Esophagus squamous epithelium (tissue), 5 donors: Measurements from ENCODE around the gene MCC. TPM values are rescaled to one million over a fixed set of nuclear protein-coding genes. Genes with fewer than 3 reads are reported as not detected.

Experiments
- DNase-seq: peaks from one replicate; lab custom pipeline; 2025; lab: John Stamatoyannopoulos, UW
- H3K27ac ChIP-seq, 4 donors: fragments of 200-600 bp; sonication (generic); one replicate each; pipeline ENCODE4 v1.5.1; 2016 to 2019; ENCODE audit warnings: mild to moderate bottlenecking in 1 of 4
- H3K27me3 ChIP-seq, 4 donors: fragments of 200-600 bp; sonication (generic); 1 replicate in 3 of 4; 2 replicates in 1 of 4; pipeline versions ENCODE4 v1.5.1 to v1.6.0; 2017 to 2021; ENCODE audit warnings: antibody characterized with exemption in 1 of 4
- H3K36me3 ChIP-seq, 3 donors: fragments of 200-600 bp; sonication (generic); one replicate each; pipeline ENCODE4 v1.5.1; 2016 to 2019
- H3K4me1 ChIP-seq, 3 donors: fragments of 200-600 bp; sonication (generic); one replicate each; pipeline ENCODE4 v1.5.1; 2017 to 2019
- H3K4me3 ChIP-seq, 4 donors: fragments of 200-600 bp; sonication (generic); 1 replicate in 3 of 4; 2 replicates in 1 of 4; pipeline ENCODE4 v1.5.1; 2016 to 2019; ENCODE audit warnings: mild to moderate bottlenecking in 2 of 4, moderate library complexity in 1 of 4
- H3K9me3 ChIP-seq, 3 donors: fragments of 200-600 bp; sonication (generic); one replicate each; pipeline ENCODE4 v1.5.1; 2016 to 2019
- POLR2A ChIP-seq, 4 donors: fragments of 450-650 bp; IDR thresholded peaks; one replicate each; pipeline ENCODE4 v1.6.1; 2017; ENCODE audit warnings: antibody characterized with exemption in 4 of 4, mild to moderate bottlenecking in 4 of 4, moderate library complexity in 3 of 4
- WGBS, 2 donors: methylation state at CpG; one replicate each; pipeline ENCODE4 v1.1.5; 2018; 5-methylcytosine and 5-hydroxymethylcytosine counted together
- intact Hi-C: fragments of 100-400 bp; cut with DNase I; formaldehyde crosslinking; loops from one replicate; pipeline ENCODE4 v1.15.0; 2022
- total RNA-seq, 4 donors: library from RNA; depleted of rRNA; stranded (reverse); fragments of >200 nt; gene quantifications; one replicate each; pipeline ENCODE4 v1.1.0, GENCODE V29; 2016
- TF ChIP-seq, protein P1 (sequence below), 6 experiments: fragments of 450-650 bp in 4 of 6; fragments of 200-600 bp in 2 of 6; sonication (generic) in 2 of 6; IDR thresholded peaks; one replicate each; pipeline ENCODE4 v1.5.1; 2016 to 2019; ENCODE audit warnings: antibody characterized with exemption in 6 of 6, mild to moderate bottlenecking in 4 of 6, moderate library complexity in 4 of 6
- donor health status: DM: yes; HTN: yes; CAD: no.

The MCC gene
- total RNA-seq, 4 donors from 2014 or later: 41.6 to 45.4 (median 43.4) TPM

DNA sequence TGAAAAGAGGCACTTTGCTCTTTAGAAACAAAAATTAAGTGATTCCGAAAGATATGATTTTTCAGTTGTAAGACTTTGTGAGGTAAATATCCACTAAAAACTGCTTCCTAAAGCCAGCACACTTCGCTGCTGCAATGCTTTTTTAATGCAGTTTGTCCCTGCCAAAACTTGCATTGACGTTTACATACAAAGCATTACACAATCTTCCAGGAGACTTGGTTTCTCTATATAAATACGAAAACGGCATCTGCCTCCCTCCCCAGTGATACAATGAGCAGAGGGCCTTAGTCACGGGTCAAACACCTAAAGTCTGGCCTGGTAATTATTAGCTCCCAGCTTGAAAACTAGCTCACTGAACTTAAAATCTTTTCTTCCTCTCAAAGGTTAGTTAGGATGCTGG, 224.2 kb downstream of the MCC start:
- TF ChIP-seq, protein P1, sequence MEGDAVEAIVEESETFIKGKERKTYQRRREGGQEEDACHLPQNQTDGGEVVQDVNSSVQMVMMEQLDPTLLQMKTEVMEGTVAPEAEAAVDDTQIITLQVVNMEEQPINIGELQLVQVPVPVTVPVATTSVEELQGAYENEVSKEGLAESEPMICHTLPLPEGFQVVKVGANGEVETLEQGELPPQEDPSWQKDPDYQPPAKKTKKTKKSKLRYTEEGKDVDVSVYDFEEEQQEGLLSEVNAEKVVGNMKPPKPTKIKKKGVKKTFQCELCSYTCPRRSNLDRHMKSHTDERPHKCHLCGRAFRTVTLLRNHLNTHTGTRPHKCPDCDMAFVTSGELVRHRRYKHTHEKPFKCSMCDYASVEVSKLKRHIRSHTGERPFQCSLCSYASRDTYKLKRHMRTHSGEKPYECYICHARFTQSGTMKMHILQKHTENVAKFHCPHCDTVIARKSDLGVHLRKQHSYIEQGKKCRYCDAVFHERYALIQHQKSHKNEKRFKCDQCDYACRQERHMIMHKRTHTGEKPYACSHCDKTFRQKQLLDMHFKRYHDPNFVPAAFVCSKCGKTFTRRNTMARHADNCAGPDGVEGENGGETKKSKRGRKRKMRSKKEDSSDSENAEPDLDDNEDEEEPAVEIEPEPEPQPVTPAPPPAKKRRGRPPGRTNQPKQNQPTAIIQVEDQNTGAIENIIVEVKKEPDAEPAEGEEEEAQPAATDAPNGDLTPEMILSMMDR (IDR thresholded peaks at IDR 0.05): no peak
- no peak for TF ChIP-seq POLR2A (IDR thresholded peaks at IDR 0.05)
- 35 to 50% methylated on average over 6 of the region's 6 CpGs for WGBS, 2 donors
- Histone ChIP-seq H3K9me3 (no peaks in the 10 kb centered on the region), H3K36me3 (no peaks in the 10 kb centered on the region), H3K27ac (peak overlapping the region in 1 of 4 donors; percentile 2), H3K4me1 (peaks cover 6 to 50% (median 22%) of the 10 kb centered on the region in 3 donors), H3K27me3 (no peaks in the 10 kb centered on the region), H3K4me3 (no peak overlapping the region)
- intact Hi-C loops: no loop called here
- no peak for DNase-seq

DNA sequence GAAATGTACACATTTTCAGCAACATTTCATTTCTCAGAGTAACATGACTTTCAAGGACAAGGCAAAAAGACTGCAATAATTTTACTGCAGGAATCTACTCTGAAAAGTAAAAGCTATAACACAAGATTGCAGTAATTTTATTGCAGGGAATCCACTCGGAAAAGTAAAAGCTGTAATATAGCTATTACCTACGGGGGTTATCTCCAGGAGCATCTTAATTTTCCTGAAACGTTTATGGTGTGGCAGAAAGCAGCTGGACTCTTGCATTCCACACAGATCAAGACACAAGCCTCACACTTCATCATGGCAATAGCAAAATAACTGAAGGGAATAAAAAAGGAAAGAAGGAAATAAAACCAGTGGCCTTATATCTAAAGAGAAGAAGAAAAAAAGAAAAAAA, 224.7 kb downstream of the MCC start:
- Histone ChIP-seq H3K27me3 (no peaks in the 10 kb centered on the region), H3K4me1 (peaks cover 6 to 53% (median 26%) of the 10 kb centered on the region in 3 donors), H3K9me3 (no peaks in the 10 kb centered on the region), H3K27ac (no peak overlapping the region), H3K4me3 (no peak overlapping the region), H3K36me3 (no peaks in the 10 kb centered on the region)
- intact Hi-C loops: no loop called here
- WGBS, 2 donors: 58 to 67% methylated on average over 3 of the region's 3 CpGs
- DNase-seq: no peak
- TF ChIP-seq, protein P1 (IDR thresholded peaks at IDR 0.05): no peak

DNA sequence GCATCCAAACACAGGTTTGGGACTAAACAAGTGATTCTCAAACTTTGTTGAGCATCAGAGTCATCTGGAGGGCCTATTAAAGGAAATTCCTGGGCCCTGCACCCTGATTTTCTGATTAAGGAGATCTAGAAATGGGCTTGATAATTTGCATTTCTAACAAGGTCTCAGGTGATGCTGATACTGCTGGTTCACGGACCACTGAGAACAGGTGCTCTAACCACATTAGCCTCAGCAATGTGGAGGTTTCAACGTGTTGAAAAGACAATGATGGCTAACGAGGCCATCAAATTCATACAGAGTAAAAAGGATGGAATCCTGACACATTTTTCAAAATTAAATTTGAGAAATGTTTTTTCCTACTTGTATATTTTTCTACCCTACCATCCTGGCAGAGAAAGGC, 225.6 kb downstream of the MCC start:
- intact Hi-C loops: no loop called here
- WGBS, 2 donors: 84 to 94% methylated on average over 3 of the region's 3 CpGs
- TF ChIP-seq POLR2A (IDR thresholded peaks at IDR 0.05): no peak

DNA sequence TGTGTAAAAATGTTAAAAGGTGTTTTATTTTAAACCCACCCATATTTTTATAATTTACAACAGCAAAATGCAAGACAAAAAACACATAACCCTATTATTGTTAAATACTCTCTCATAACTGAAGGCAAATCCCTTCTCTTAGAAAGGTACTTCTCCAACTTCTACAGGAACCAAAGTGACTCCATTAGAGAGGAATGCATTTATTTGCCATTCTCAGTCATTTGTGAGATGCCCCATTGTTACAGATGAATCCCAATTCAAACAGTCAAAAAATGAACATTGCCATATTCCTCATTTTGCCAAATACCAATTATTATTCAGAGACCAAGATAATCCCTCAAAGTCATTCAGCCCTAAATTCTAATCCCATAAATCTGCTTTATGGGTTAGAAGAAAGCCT, 229.2 kb downstream of the MCC start:
- H3K9me3 ChIP-seq: no peaks in the 10 kb centered on the region
- DNase-seq: no peak
- H3K36me3 ChIP-seq: no peaks in the 10 kb centered on the region
- H3K27me3 ChIP-seq: no peaks in the 10 kb centered on the region
- H3K27ac ChIP-seq: no peak overlapping the region
- intact Hi-C loops: no loop called here
- H3K4me1 ChIP-seq: peaks cover 7 to 38% (median 9%) of the 10 kb centered on the region in 3 donors
- TF ChIP-seq POLR2A (IDR thresholded peaks at IDR 0.05): no peak
- TF ChIP-seq, protein P1 (IDR thresholded peaks at IDR 0.05): no peak
- H3K4me3 ChIP-seq: no peak overlapping the region

More for the DNA sequence above, 225.6 kb downstream of the MCC start:
- Histone ChIP-seq H3K27me3 (no peaks in the 10 kb centered on the region), H3K9me3 (no peaks in the 10 kb centered on the region), H3K4me1 (peaks cover 6 to 47% (median 23%) of the 10 kb centered on the region in 3 donors), H3K4me3 (no peak overlapping the region), H3K27ac (no peak overlapping the region), H3K36me3 (no peaks in the 10 kb centered on the region)
- DNase-seq: no peak

DNA sequence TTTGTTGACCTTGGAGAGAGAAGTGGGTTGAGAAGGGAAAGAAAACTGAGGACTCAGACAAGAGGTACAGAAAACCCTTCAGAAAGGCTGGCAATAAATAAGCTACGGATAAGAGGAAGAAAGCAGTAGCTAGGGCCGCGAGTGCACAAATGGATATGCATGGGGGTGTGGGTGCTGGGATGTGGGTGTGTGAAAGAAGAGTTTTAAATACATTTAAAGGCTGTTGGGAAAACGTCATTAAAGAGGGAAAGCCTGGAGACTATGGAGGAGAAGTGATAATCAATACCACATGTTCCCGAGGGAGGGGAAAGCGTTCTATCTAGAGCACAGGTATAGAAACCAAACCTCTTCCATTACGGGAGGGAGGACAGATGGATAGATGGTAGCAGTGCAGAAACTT, 230.7 kb downstream of the MCC start:
- Histone ChIP-seq H3K4me1 (peaks cover 4 to 29% (median 7%) of the 10 kb centered on the region in 3 donors), H3K36me3 (no peaks in the 10 kb centered on the region), H3K27ac (no peak overlapping the region), H3K27me3 (no peaks in the 10 kb centered on the region), H3K9me3 (no peaks in the 10 kb centered on the region), H3K4me3 (no peak overlapping the region)
- no peak for DNase-seq
- WGBS, 2 donors: 87 to 93% methylated on average over 7 of the region's 7 CpGs
- no peak for TF ChIP-seq POLR2A (IDR thresholded peaks at IDR 0.05)
- TF ChIP-seq, protein P1 (IDR thresholded peaks at IDR 0.05): no peak
- intact Hi-C loops: no loop called here
